ENCODE data around the gene EDRF1.

DNA sequence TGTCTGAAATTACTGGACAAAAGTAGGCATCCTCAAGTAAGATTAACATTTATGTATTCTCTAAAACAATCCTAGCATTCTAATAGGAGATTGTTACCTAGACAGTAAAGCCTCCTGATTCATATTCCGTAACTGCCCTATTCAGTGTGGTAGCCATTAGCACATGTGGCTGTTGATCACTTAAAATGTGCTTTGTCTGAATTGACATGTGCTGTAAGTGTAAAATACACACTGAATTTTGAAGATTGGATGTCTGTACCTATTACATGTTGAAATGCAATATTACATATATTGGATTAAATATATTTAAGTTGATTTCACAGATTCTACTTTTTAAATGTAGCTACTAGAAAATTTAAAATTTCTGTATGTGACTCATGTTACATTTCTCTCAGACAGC lies 14.6 kb downstream of the EDRF1 start:
- TF ChIP-seq CTCF (optimal IDR thresholded peaks at IDR 0.05 in 1 of 3, IDR thresholded peaks at IDR 0.05 in 1 of 3, conservative IDR thresholded peaks at IDR 0.05 in 1 of 3; ENCODE audit: extremely low read depth in 1 of 3, insufficient read depth in 2 of 3, low read length in 3 of 3): no peak
- no peak for TF ChIP-seq EZH2 (IDR thresholded peaks at IDR 0.05; ENCODE audit: low read length)

Data from keratinocyte (primary cell).